SK-N-SH (cell line): ENCODE results near the gene RAB24. TPM values are rescaled to one million over a fixed set of nuclear protein-coding genes. Genes with fewer than 3 reads are reported as not detected.

Experiments
- CTCF ChIA-PET: fragments of 300-600, 350-600 bp; formaldehyde crosslinking; extraction: SDS; loops from one replicate; lab custom pipeline; 2021; lab: Yijun Ruan, JAX
- POLR2A ChIA-PET: fragments of 350-600 bp; sonication (Branson Sonifier 250); formaldehyde crosslinking; extraction: SDS; loops from one replicate; lab custom pipeline; 2020; ENCODE audit warnings: antibody characterized with exemption, inconsistent platforms; lab: Yijun Ruan, JAX
- DNase-seq: peaks from one replicate; pipeline ENCODE4 v3.0.0; 2012
- H2AFZ ChIP-seq: fragments of 200-600 bp; sonication (generic); 2 replicates; pipeline ENCODE4 v1.8.1; 2016; ENCODE audit warnings: antibody characterized with exemption, mild to moderate bottlenecking, low read depth
- H3F3A ChIP-seq: fragments of 200-600 bp; sonication (generic); replicated peaks from 2 replicates; pipeline ENCODE3; 2016; ENCODE audit warnings: antibody characterized with exemption, mild to moderate bottlenecking; ENCODE audit not compliant: insufficient read depth
- H3K27ac ChIP-seq, 2 experiments: fragments of 200-500 bp in 1 of 2; fragments of 200-600 bp in 1 of 2; sonication (Bioruptor generic) in 1 of 2; sonication (generic), shearing (Covaris generic) in 1 of 2; 2 replicates each; pipeline versions ENCODE4 v1.5.1 to v1.6.1; 2014 to 2016; ENCODE audit warnings: low read depth in 2 of 2, inconsistent platforms in 1 of 2, low read length in 1 of 2, mild to moderate bottlenecking in 1 of 2, mixed read lengths in 1 of 2
- H3K27me3 ChIP-seq: fragments of 200-600 bp; sonication (generic), shearing (Covaris generic); 2 replicates; pipeline ENCODE4 v1.6.1; 2016; ENCODE audit warnings: mixed run types; ENCODE audit not compliant: insufficient read depth
- H3K36me3 ChIP-seq, 2 experiments: fragments of 200-500 bp in 1 of 2; fragments of 200-600 bp in 1 of 2; sonication (Bioruptor generic) in 1 of 2; sonication (generic) in 1 of 2; replicated peaks in 1 of 2; 2 replicates each; pipeline versions ENCODE3 to v1.5.1; 2014 to 2016; ENCODE audit warnings: low read length in 1 of 2, mild to moderate bottlenecking in 1 of 2; ENCODE audit not compliant: insufficient read depth in 2 of 2, control insufficient read depth in 1 of 2
- H3K4me1 ChIP-seq, 2 experiments: fragments of 200-500 bp in 1 of 2; fragments of 200-600 bp in 1 of 2; sonication (Bioruptor generic) in 1 of 2; sonication (generic), shearing (Covaris generic) in 1 of 2; 2 replicates each; pipeline versions ENCODE4 v1.5.1 to v1.6.1; 2014 to 2016; ENCODE audit warnings: low read depth in 1 of 2, low read length in 1 of 2, mixed run types in 1 of 2; ENCODE audit not compliant: insufficient read depth in 2 of 2, control insufficient read depth in 1 of 2
- H3K4me2 ChIP-seq: fragments of 200-600 bp; sonication (generic), shearing (Covaris generic); 2 replicates; pipeline ENCODE4 v1.6.1; 2017; ENCODE audit warnings: mixed run types
- H3K4me3 ChIP-seq, 2 experiments: fragments of 200-500 bp in 1 of 2; fragments of 200-600 bp in 1 of 2; sonication (Bioruptor generic) in 1 of 2; sonication (generic), shearing (Covaris generic) in 1 of 2; 2 replicates each; pipeline versions ENCODE4 v1.5.1 to v1.8.1; 2014 to 2016; ENCODE audit warnings: low read depth in 2 of 2, inconsistent platforms in 1 of 2, low read length in 1 of 2, mild to moderate bottlenecking in 1 of 2, mixed read lengths in 1 of 2, moderate library complexity in 1 of 2
- H3K79me2 ChIP-seq: fragments of 200-600 bp; sonication (generic); 2 replicates; pipeline ENCODE4 v1.8.1; 2017; ENCODE audit warnings: mild to moderate bottlenecking; ENCODE audit not compliant: insufficient read depth
- H3K9ac ChIP-seq: fragments of 200-600 bp; sonication (generic); 2 replicates; pipeline ENCODE4 v1.6.1; 2017; ENCODE audit warnings: mixed run types
- H3K9me2 ChIP-seq: fragments of 200-600 bp; sonication (generic); 2 replicates; pipeline ENCODE4 v1.6.1; 2017; ENCODE audit warnings: mixed run types
- H3K9me3 ChIP-seq: fragments of 200-600 bp; sonication (generic); 2 replicates; pipeline ENCODE4 v1.6.1; 2017; ENCODE audit warnings: mixed run types, mild to moderate bottlenecking, moderate library complexity
- H4K20me1 ChIP-seq: fragments of 200-600 bp; sonication (generic); 2 replicates; pipeline ENCODE4 v1.6.1; 2017; ENCODE audit warnings: mild to moderate bottlenecking, mixed run types; ENCODE audit not compliant: insufficient read depth
- CTCF ChIP-seq: fragments of 200-600 bp; sonication (generic); IDR thresholded peaks from 2 replicates; pipeline ENCODE4 v1.6.1; 2017; ENCODE audit warnings: antibody characterized with exemption, mild to moderate bottlenecking, moderate library complexity
- EP300 ChIP-seq, 2 experiments: IDR thresholded peaks; 2 replicates each; pipeline versions ENCODE4 v1.4.0 to v1.6.1; 2012; ENCODE audit warnings: borderline replicate concordance in 1 of 2, low read depth in 1 of 2, low read length in 1 of 2
- EZH2phosphoT487 ChIP-seq: fragments of 200-600 bp; sonication (generic); IDR thresholded peaks from 2 replicates; pipeline ENCODE4 v1.6.1; 2017; ENCODE audit warnings: low read depth, mixed run types, mild to moderate bottlenecking, antibody characterized with exemption, moderate library complexity, borderline replicate concordance
- FOXJ3 ChIP-seq: sonication (generic); formaldehyde crosslinking; IDR thresholded peaks from 2 replicates; pipeline ENCODE4 v1.5.1; 2020; ENCODE audit warnings: mild to moderate bottlenecking, missing genetic modification reagents
- FOXM1 ChIP-seq: IDR thresholded peaks from 2 replicates; pipeline ENCODE4 v1.4.0; 2012; ENCODE audit warnings: low read depth, mild to moderate bottlenecking
- MEF2A ChIP-seq: IDR thresholded peaks from 2 replicates; pipeline ENCODE4 v1.4.0; 2012; ENCODE audit warnings: low read depth, borderline replicate concordance
- MXI1 ChIP-seq: IDR thresholded peaks from 2 replicates; pipeline ENCODE4 v1.6.1; 2012; ENCODE audit warnings: mild to moderate bottlenecking, low read depth, low read length, improper control_type of control experiment
- NFIC ChIP-seq: IDR thresholded peaks from 2 replicates; pipeline ENCODE4 v1.4.0; 2012; ENCODE audit warnings: borderline replicate concordance
- NRF1 ChIP-seq: IDR thresholded peaks from 2 replicates; pipeline ENCODE4 v1.6.1; 2012; ENCODE audit warnings: low read depth, mild to moderate bottlenecking, low read length
- POLR2AphosphoS5 ChIP-seq: IDR thresholded peaks from 2 replicates; pipeline ENCODE4 v1.6.1; 2012; ENCODE audit warnings: low read depth, low read length
- REST ChIP-seq: IDR thresholded peaks from 2 replicates; pipeline ENCODE4 v1.6.1; 2012; ENCODE audit warnings: mild to moderate bottlenecking, low read depth, low read length, moderate library complexity
- RFX5 ChIP-seq: IDR thresholded peaks from 2 replicates; pipeline ENCODE4 v1.6.1; 2012; ENCODE audit warnings: mild to moderate bottlenecking, improper control_type of control experiment, low read length
- RXRA ChIP-seq: IDR thresholded peaks from 2 replicates; pipeline ENCODE4 v1.4.0; 2012; ENCODE audit warnings: low read depth, mild to moderate bottlenecking, borderline replicate concordance
- SIN3A ChIP-seq: IDR thresholded peaks from 2 replicates; pipeline ENCODE4 v1.6.1; 2012; ENCODE audit warnings: low read depth, mild to moderate bottlenecking, low read length, moderate library complexity, borderline replicate concordance
- SMC3 ChIP-seq: IDR thresholded peaks from 2 replicates; pipeline ENCODE4 v1.6.1; 2012; ENCODE audit warnings: low read depth, low read length, improper control_type of control experiment
- TAF1 ChIP-seq: IDR thresholded peaks from 2 replicates; pipeline ENCODE4 v1.6.1; 2012; ENCODE audit warnings: low read depth, mild to moderate bottlenecking, low read length, moderate library complexity, borderline replicate concordance
- TEAD4 ChIP-seq: IDR thresholded peaks from 2 replicates; pipeline ENCODE4 v1.4.0; 2012; ENCODE audit warnings: mild to moderate bottlenecking, borderline replicate concordance; ENCODE audit not compliant: insufficient read depth
- ZBTB33 ChIP-seq: IDR thresholded peaks from 2 replicates; pipeline ENCODE4 v1.4.0; 2012; ENCODE audit warnings: low read depth, borderline replicate concordance
- WGBS: methylation state at CpG from one replicate; pipeline ENCODE4 v1.1.6; 2017; ENCODE audit warnings: low lambda C conversion rate; 5-methylcytosine and 5-hydroxymethylcytosine counted together
- polyA plus RNA-seq, 3 experiments: library from polyadenylated mRNA; depleted of rRNA; stranded (reverse); fragments of >200 nt; gene quantifications; 2 replicates each; pipeline ENCODE4 v1.2.3, GENCODE V29; 2012
- TF ChIP-seq, protein P1 (sequence below): fragments of 150-350 bp; IDR thresholded peaks from 2 replicates; pipeline ENCODE4 v1.6.1; 2016; ENCODE audit warnings: mild to moderate bottlenecking, low read depth, low read length
- TF ChIP-seq, protein P2 (sequence below): fragments of 150-350 bp; IDR thresholded peaks from 2 replicates; pipeline ENCODE4 v1.6.1; 2017; ENCODE audit warnings: antibody characterized with exemption, low read length, low read depth, borderline replicate concordance
- TF ChIP-seq, protein P3 (sequence below): IDR thresholded peaks from 2 replicates; pipeline ENCODE4 v1.4.0; 2012; ENCODE audit warnings: low read depth

RAB24 gene
- polyA plus RNA-seq, 1 of the 3 experiments (the other 2 are of a cell fraction): 101 TPM

DNA sequence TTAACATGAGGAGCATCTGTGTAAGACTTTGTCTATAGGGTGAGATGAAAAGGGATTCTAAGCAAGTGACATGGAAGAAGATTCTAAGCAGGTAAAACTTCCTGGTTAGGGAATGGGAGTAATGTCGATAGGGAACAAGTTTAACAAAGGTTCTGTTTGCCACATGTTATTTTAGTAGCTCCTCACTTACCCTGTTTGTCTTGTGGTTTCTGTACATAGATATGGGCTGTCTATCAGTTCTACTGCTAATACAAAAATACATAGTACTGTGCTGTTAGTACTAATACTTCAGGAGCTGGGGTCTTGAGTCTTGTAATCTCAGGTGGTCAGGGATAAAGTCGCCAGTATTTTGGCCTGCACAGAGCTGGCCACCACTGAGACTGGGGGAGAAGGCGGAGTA lies 32.9 kb downstream of the RAB24 start (continued):
- no peak for TF ChIP-seq CTCF
- TF ChIP-seq TAF1: no peak
- no peak for TF ChIP-seq EZH2phosphoT487

DNA sequence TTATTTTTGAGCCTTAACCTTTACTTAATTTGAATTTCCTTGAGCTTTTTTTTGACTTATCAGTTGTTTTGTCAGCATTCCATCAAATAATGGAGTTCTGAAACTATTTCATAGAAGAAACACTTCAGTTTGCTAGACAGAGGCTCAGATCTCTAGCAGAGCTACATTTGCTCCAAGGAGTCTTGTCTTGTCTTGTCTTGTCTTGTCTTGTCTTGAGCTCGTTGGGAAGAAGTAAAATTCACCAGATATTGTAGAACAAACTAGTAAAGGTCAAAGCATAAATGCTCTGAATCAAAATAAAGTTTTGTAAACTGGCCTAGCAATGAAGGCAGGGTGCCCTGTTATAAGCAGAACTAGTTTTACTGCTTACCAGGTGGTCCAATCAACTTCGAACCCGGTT lies 33.5 kb downstream of the RAB24 start:
- no peaks in the 10 kb centered on the region for H3K9me2 ChIP-seq
- H4K20me1 ChIP-seq: no peaks in the 10 kb centered on the region
- no peaks in the 10 kb centered on the region for H3K79me2 ChIP-seq
- WGBS: 98% methylated on average over 3 of the region's 3 CpGs
- H3K27me3 ChIP-seq: no peaks in the 10 kb centered on the region
- H3K4me2 ChIP-seq: no peak overlapping the region
- H3K36me3 ChIP-seq: peaks cover 44 to 74% of the 10 kb centered on the region in 2 experiments
- H3K9ac ChIP-seq: no peak overlapping the region
- H3K4me1 ChIP-seq: peaks cover 0 to 12% of the 10 kb centered on the region in 2 experiments; a peak in 1 of 4 replicates
- CTCF ChIA-PET: interaction anchor here (1.1 to 2.3 kb wide), 5 partner anchors 23 to 198 kb away, joined by 3 to 6 read pairs (median 5); no protein-coding TSS in a partner anchor
- POLR2A ChIA-PET: no interaction called here
- no peaks in the 10 kb centered on the region for H3K9me3 ChIP-seq
- no peaks in the 10 kb centered on the region for H3F3A ChIP-seq
- H3K4me3 ChIP-seq: no peak overlapping the region
- TF ChIP-seq MXI1 (no peak), FOXJ3 (CRISPR knock-in tag) (no peak), SMC3 (no peak), POLR2AphosphoS5 (no peak), RFX5 (no peak), TEAD4 (no peak), NFIC (no peak), ZBTB33 (no peak), RXRA (no peak), MEF2A (no peak), NRF1 (no peak), REST (no peak), SIN3A (no peak), FOXM1 (no peak), EP300 (IDR thresholded peaks at IDR 0.05; ENCODE audit: borderline replicate concordance in 1 of 2, low read depth in 1 of 2, low read length in 1 of 2) (no peak)
- TF ChIP-seq, protein P1, sequence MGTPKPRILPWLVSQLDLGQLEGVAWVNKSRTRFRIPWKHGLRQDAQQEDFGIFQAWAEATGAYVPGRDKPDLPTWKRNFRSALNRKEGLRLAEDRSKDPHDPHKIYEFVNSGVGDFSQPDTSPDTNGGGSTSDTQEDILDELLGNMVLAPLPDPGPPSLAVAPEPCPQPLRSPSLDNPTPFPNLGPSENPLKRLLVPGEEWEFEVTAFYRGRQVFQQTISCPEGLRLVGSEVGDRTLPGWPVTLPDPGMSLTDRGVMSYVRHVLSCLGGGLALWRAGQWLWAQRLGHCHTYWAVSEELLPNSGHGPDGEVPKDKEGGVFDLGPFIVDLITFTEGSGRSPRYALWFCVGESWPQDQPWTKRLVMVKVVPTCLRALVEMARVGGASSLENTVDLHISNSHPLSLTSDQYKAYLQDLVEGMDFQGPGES: no peak
- TF ChIP-seq, protein P2, sequence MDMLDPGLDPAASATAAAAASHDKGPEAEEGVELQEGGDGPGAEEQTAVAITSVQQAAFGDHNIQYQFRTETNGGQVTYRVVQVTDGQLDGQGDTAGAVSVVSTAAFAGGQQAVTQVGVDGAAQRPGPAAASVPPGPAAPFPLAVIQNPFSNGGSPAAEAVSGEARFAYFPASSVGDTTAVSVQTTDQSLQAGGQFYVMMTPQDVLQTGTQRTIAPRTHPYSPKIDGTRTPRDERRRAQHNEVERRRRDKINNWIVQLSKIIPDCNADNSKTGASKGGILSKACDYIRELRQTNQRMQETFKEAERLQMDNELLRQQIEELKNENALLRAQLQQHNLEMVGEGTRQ: no peak
- TF ChIP-seq, protein P3, sequence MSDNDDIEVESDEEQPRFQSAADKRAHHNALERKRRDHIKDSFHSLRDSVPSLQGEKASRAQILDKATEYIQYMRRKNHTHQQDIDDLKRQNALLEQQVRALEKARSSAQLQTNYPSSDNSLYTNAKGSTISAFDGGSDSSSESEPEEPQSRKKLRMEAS: no peak
- no peak overlapping the region for H2AFZ ChIP-seq
- DNase-seq: no peak
- H3K27ac ChIP-seq: no peak overlapping the region
